ENCODE measurements around the gene CHN1.

The CHN1 gene

DNA sequence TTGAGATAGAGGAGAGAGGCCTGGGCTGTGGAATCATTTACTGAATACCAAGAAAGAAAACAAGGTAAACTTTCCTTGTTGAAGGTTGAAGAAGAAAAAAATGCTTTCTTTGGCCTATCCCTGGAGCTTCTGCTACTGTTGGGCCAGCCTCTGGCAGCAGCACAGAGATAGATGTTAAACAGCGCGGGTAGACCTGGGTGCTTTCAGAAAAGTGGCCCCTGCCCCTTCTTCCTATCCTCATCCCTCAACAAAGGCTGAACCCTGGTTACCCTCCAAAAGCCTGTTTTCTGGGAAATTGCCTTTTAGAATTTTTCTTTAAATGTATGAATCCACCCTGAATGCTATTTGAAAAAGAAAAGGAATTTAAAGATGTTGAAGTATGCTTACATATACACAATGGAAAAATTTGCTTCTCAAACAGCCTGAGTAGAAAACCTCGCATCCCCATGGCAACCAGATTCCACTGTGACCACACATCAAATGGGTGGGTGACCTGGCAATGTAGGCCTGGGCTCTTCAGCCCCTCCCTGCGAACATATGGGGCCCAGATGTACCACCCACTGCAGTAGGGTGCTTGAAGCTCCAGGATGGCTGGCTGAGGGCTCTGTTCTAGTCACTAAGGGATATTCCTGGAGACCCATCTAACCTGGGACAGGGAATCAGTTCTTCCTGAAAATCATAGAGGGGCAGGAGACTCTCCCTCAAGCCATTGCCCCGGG, 217.5 kb downstream of the CHN1 start:
- DNase-seq (ENCODE audit: low read depth), result peak; percentile 100

DNA sequence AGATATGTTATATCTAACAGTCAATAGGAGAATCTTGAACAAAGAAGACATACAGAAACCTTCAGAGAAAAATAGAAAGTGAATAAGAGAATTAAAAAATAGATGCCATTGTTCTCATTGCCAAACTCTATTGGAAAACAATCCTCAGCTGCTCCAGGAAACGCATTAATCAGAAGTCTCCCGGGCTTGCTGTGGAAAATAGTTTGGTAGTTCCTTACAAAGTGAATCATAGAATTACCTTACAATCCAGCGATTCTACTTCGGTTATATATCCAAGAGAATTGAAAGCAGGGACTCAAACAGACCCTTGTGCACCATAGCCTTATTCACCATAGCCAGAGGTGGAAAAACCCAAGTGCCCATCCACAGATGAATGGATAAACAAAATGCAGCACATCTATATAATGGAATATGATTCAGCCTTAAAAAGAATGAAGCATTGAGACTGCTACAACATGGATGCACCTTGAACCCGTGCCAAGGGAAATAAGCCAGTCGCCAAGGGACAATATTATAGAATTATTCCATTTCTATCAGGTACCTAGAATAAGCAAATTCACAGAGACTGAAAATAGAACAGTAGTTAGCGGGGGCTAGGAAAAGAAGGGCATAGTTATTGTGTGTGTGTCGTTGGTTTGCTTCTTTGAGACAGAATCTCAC, 219.0 kb downstream of the CHN1 start:
- DNase-seq (ENCODE audit: low read depth), result no peak

DNA sequence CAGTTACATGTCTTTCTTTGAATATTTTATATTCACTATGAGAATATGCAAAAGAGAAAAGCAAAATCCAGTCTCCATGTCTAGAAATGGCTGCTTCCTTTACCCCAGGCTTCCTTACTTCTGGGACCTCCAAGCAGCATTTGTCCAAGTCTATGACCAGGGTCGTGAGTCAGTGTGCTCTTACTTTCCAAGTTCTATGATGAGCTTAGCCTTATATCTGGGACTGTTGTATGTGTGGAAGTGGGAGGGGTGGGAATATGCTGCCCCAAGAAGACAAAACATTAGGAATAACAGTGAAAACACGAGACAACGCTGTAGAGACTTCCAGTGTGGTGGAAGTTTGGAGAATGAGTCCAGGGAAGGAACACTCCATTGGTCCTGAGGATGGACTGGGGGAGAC, 219.7 kb downstream of the CHN1 start:
- DNase-seq (ENCODE audit: low read depth), result no peak

DNA sequence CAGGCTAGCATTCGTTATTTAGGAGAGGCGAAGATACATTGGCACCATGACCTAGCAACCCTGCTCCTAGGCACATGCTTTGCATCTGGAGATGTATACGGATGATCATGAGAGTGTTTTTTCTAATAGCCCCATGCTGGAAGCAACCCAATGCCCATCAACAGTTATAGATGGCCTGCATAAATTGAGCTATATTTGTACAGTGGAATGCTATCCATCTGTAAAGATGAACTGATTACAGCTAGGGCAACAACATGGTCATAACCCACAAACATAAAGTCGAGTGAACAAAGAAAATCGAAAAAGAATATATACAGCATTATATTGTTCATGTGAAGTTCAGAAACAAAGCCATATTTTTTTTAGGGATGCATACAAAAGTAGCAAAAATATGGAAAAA, 220.3 kb downstream of the CHN1 start:
- no peak for DNase-seq (ENCODE audit: low read depth)

DNA sequence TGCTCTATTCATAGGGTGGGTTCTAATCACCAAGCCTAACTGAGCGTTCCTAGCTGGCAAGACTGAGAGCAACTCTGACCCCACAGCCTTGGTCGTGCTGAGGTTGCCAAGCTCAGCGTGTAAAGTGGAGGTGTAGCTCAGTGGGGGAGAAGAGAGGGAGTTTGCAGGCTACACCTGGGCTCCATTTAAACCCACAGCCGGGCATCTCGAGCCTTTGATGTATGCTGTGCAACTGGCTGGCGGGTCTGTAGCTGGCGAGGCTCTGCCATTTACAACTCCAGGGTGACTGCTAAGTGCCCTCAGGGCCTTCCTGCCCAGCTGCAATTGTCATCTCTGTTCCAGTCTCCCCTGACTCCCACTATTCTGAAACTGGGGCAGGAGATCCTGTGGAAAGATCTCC, 220.9 kb downstream of the CHN1 start:
- no peak for DNase-seq (ENCODE audit: low read depth)

- DNase-seq (ENCODE audit: low read depth), result no peak
Measured at GRCh38 chr2:174781996-174782395, 223.2 kb downstream of the CHN1 start.

DNA sequence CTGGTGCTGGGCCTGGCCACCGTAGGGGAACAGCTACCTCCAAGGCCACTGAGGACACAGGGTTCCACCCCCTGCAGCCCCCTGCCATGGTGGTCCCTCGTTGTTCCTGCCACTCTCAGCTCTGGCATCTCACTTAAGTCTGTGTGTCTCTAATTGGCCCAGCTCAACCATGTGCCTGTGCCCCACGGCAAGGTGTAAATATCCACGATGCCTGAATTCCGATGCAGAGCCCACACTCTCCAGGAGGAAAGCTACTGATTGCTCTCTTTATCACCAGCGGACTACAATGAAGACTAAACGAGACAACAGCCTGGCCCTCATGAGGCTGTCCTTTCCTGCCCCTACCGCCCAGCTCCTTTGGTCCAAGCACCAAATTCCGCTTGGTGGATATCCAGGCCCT, 223.9 kb downstream of the CHN1 start:
- no peak for DNase-seq (ENCODE audit: low read depth)

DNA sequence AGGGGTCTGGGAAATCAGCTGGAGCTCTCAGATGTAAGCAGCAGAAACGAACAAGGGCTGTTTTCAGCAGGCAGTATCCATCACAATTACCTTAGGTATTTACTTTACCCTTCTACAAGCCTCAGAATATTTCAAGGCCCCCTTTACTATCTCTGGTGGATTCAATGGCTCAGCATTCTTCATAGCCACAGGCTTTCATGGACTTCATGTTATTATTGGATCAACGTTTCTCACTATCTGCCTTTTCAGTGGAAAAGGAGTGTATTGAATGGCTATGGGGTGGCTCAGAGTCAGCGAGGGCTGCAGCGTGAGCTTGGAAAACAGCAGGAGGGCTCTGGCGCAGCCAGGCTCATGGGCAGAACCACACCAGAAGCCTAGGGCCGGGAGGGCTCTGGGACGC, 224.3 kb downstream of the CHN1 start:
- no peak for DNase-seq (ENCODE audit: low read depth)

DNA sequence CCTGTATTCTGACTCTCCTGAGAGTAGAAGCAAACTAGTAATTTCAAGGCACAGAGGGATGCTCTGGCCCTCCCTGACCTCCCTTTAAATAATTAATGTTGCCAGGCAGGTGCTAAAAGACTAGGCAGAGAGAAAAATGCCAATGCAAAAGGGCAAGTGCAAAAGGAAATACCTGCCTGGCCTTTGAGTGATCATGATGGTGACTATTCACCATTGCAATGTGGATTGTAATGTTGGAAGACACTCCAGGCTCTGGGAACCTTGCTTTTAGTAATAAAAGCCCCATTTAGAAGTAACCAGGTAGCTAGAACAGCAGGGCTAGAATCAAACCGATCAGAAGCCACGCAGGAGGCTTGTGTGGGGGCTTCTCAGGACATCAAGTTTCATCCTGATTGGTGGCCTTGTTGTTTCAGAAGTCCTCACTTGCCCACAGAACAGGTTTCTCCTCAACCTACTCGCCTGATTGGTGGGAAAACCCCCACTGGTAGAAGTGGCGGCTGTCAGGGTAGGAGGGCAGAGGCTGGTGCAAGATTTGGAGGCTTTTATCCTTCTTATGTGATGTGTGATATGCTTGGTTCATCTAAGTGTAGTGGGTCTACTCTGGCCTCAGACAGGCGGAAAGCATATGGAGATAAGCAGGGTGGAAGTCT, 224.9 kb downstream of the CHN1 start:
- DNase-seq (ENCODE audit: low read depth), result no peak

DNA sequence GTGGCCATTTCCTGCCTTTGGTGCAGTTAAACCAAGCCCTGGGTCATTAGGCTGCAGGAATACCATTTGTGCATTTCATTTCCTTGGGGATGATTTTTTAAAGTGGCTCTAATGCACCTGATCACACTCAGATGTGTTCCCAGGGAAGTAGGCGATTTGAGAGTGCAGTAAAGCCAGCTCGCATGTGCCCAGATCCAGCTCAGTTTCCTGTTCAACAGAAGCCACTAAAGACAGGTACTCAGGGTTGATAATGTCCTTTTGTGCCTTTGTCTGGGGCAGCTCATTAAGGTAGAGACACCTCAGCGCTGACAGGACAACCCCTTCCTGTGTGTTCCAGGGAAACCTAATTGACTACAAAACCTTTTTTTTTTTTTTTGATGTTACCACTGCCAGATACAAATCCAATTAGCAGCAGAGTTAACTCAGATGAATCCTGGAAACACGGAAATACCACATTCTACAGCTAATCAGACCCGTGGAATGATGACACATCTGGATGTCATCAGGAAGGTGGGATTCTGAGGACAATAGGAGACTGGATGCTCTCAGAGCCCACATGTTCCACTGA, 225.7 kb downstream of the CHN1 start:
- peak; percentile 67 for DNase-seq (ENCODE audit: low read depth)

GRCh38 chr2:174778085-174778981, 226.8 kb downstream of the CHN1 start:
- peak; percentile 100 for DNase-seq (ENCODE audit: low read depth)

DNA sequence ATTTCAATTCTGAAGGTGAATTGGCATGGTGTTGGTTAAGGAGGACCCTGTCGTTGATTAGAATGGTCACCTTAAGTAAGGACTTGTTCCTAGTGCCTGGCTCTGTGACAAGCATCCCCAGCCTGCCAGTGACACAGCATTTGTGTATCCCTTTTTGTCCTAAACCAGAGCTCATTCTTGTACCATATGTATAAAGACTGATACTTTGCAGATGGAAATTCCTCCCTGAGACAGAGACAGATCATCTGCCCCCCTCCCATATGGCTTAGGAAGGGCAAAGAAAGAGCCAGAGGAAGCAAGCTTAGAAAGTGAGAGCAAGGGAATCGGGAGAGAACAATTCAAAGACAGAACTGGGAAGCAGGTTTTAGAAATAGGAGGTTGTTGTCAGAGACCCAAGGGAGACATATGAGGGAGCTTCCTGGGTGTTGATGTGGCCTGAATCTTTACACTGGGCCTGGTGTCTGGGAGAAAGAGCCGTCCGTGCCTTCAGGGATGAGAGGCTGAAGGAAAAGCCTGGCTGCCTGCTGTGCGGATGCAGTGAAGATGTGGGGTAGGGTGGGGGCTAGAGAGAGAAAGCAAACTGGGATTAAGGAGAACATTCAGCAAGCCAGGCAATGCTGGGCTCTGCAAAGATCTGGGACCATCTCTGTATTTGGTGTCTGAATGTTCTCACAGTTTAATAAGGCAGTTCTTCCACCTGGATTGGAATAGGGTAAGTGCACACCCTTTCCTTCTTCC, 227.7 kb downstream of the CHN1 start:
- no peak for DNase-seq (ENCODE audit: low read depth)

DNA sequence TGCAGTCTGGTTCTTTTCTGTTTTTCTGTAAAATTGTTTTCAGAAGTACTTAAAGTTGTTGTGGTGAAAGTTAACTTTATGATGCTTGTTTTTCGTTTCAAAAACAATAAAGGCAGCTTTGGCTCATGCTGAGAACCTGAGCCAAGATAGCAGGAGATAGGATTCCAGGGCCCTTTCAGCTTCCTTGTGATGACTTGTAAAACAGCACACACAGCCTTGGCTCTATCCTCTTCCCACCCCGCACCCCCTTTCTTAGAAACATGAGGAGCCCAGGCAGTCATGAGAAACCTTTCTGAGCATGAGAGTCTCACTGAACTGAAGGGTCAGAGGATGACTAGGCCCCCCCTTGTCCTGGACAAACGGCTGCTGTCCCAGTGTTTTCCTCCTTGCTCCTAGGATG, 228.5 kb downstream of the CHN1 start:
- DNase-seq (ENCODE audit: low read depth), result no peak

GRCh38 chr2:174776223-174776622, 229.0 kb downstream of the CHN1 start:
- DNase-seq (ENCODE audit: low read depth), result no peak

GRCh38 chr2:174775571-174775980, 229.6 kb downstream of the CHN1 start:
- DNase-seq (ENCODE audit: low read depth), result no peak

GRCh38 chr2:174774886-174775285, 230.3 kb downstream of the CHN1 start:
- no peak for DNase-seq (ENCODE audit: low read depth)

- DNase-seq (ENCODE audit: low read depth), result no peak
Measured at GRCh38 chr2:174773215-174773614, 232.0 kb downstream of the CHN1 start.

DNA sequence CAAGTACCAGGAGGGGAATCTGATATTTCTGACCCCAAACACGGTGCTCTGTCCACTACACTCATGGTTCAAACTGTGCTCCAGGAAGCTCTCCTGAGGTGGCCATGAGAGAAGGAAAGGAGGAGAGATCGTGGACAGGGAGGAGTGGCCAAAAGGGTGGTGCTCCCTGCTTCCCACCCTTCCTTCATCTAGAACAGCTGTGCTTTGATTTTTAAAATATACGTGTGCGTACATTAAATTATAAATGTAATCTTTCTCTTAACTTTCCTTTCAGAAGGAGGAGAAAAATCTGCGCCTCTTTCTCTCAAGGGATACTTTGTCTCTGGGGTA, 232.7 kb downstream of the CHN1 start:
- DNase-seq (ENCODE audit: low read depth), result no peak

GRCh38 chr2:174771631-174772471, 233.3 kb downstream of the CHN1 start:
- DNase-seq (ENCODE audit: low read depth), result peak; percentile 63

DNA sequence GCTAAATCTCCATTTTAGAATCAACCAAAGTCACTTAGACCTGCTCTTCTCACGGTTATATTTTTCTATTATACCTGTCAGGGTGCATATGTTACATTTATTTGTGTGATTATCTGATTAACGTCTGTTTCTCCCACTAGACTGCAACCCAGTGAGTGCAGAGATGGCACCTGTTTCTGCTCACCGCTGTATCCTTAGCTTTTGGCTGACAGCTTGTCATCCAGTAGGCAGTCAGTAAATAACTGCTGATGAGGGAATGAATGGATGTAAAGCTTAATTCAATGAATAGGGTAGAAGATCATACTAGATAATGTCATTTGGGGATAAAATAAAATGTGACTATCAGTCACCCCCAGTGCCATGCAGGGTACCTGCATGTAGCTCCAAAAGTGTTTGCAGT, 234.0 kb downstream of the CHN1 start:
- no peak for DNase-seq (ENCODE audit: low read depth)

GRCh38 chr2:174768557-174768956, 236.6 kb downstream of the CHN1 start:
- no peak for DNase-seq (ENCODE audit: low read depth)

Data from GM04503 (cell line).